GM23338 (cell line): ENCODE data around the gene ZNF174. TPM values are rescaled to one million over a fixed set of nuclear protein-coding genes. Genes with fewer than 3 reads are reported as not detected.

ENCODE experiments used
- ATAC-seq: fragments of 200-7000 bp; cut with Tn5 transposase; 3 replicates; pipeline ENCODE4 v1.9.1; 2020
- DNase-seq: peaks from one replicate; pipeline ENCODE4 v3.0.0-alpha.2; 2015; ENCODE audit warnings: low spot score
- H2AFZ ChIP-seq: fragments of 200-600 bp; sonication (generic); 2 replicates; pipeline ENCODE4 v1.8.0; 2016; ENCODE audit warnings: antibody characterized with exemption, mild to moderate bottlenecking, moderate library complexity
- H3F3A ChIP-seq: fragments of 200-600 bp; sonication (generic); replicated peaks from 2 replicates; pipeline ENCODE4 v1.8.0; 2017; ENCODE audit warnings: antibody characterized with exemption, mixed run types, low read depth
- H3K27ac ChIP-seq: fragments of 200-600 bp; sonication (generic); 2 replicates; pipeline ENCODE4 v1.6.1; 2016; ENCODE audit warnings: low read depth
- H3K27me3 ChIP-seq: fragments of 200-600 bp; sonication (generic); 2 replicates; pipeline ENCODE4 v1.8.0; 2016; ENCODE audit warnings: mild to moderate bottlenecking, mixed run types, moderate library complexity; ENCODE audit not compliant: insufficient read depth
- H3K36me3 ChIP-seq: fragments of 200-600 bp; sonication (generic); 2 replicates; pipeline ENCODE4 v1.8.0; 2016; ENCODE audit warnings: mild to moderate bottlenecking; ENCODE audit not compliant: insufficient read depth
- H3K4me1 ChIP-seq: fragments of 200-600 bp; sonication (generic); 2 replicates; pipeline ENCODE4 v1.8.0; 2016; ENCODE audit warnings: mild to moderate bottlenecking, moderate library complexity; ENCODE audit not compliant: insufficient read depth
- H3K4me2 ChIP-seq: fragments of 200-600 bp; sonication (generic); 2 replicates; pipeline ENCODE4 v1.7.1; 2017; ENCODE audit warnings: mixed run types
- H3K4me3 ChIP-seq: fragments of 200-600 bp; sonication (generic); 2 replicates; pipeline ENCODE4 v1.6.1; 2016; ENCODE audit warnings: mixed run types
- H3K79me2 ChIP-seq: fragments of 200-600 bp; sonication (generic); replicated peaks from 2 replicates; pipeline ENCODE4 v1.8.0; 2017; ENCODE audit warnings: mild to moderate bottlenecking; ENCODE audit not compliant: insufficient read depth
- H3K9me2 ChIP-seq: fragments of 200-600 bp; sonication (generic); 2 replicates; pipeline ENCODE4 v1.8.0; 2017; ENCODE audit not compliant: insufficient read depth
- H4K20me1 ChIP-seq: fragments of 200-600 bp; sonication (generic); replicated peaks from 2 replicates; pipeline ENCODE4 v1.8.0; 2017; ENCODE audit warnings: mild to moderate bottlenecking; ENCODE audit not compliant: insufficient read depth
- H3K27ac Mint-ChIP-seq: 2 replicates; pipeline ENCODE4 v1.8.0; 2020; ENCODE audit warnings: inconsistent platforms, mild to moderate bottlenecking, moderate library complexity, mixed read lengths
- H3K27me3 Mint-ChIP-seq: 3 replicates; pipeline ENCODE4 v1.8.0; 2022; ENCODE audit warnings: low read depth, mild to moderate bottlenecking, moderate library complexity, mixed read lengths, inconsistent platforms; ENCODE audit not compliant: insufficient read depth, poor library complexity
- H3K36me3 Mint-ChIP-seq: 3 replicates; pipeline ENCODE4 v1.8.0; 2021; ENCODE audit warnings: low read depth, mild to moderate bottlenecking, inconsistent platforms, moderate library complexity, mixed read lengths
- H3K4me1 Mint-ChIP-seq: 3 replicates; pipeline ENCODE4 v1.8.0; 2020; ENCODE audit warnings: mild to moderate bottlenecking, inconsistent platforms, mixed read lengths
- H3K4me3 Mint-ChIP-seq: 3 replicates; pipeline ENCODE4 v1.8.0; 2021; ENCODE audit warnings: moderate library complexity, mild to moderate bottlenecking, inconsistent platforms, mixed read lengths
- H3K9me3 Mint-ChIP-seq: 3 replicates; pipeline ENCODE4 v1.8.0; 2020; ENCODE audit warnings: moderate library complexity, mild to moderate bottlenecking, inconsistent platforms, mixed read lengths
- CREB1 ChIP-seq: fragments of 250-450 bp; sonication (Bioruptor Pico); IDR thresholded peaks from 2 replicates; pipeline ENCODE4 v1.5.0; 2020; ENCODE audit warnings: low read depth, mild to moderate bottlenecking, moderate library complexity
- EZH2phosphoT487 ChIP-seq: fragments of 200-600 bp; sonication (generic); IDR thresholded peaks from one replicate; pipeline ENCODE4 v1.8.1; 2018; ENCODE audit warnings: antibody characterized with exemption; ENCODE audit not compliant: unreplicated experiment
- POLR2AphosphoS5 ChIP-seq: IDR thresholded peaks from 2 replicates; pipeline ENCODE4 v1.6.1; 2016; ENCODE audit warnings: antibody characterized with exemption, low read depth
- REST ChIP-seq: IDR thresholded peaks from one replicate; pipeline ENCODE4 v1.6.1; 2018; ENCODE audit warnings: antibody characterized with exemption; ENCODE audit not compliant: unreplicated experiment
- long read RNA-seq: library from polyadenylated mRNA; unstranded; transcript quantifications from one replicate; pipeline ENCODE4 v2.0.0, GENCODE V29; 2020; ENCODE audit not compliant: unreplicated experiment
- polyA plus RNA-seq: library from polyadenylated mRNA; unstranded; fragments of >200 nt; fragmentation: Nextera tagmentation; extraction: Ambion mirVana; gene quantifications from 2 replicates; pipeline ENCODE4 v1.2.1, GENCODE V29; 2016
- total RNA-seq: library from RNA; depleted of rRNA; stranded (reverse); fragments of >200 nt; shearing (Covaris generic); gene quantifications from 2 replicates; pipeline ENCODE4 v1.2.3, GENCODE V29; 2014; rRNA removed
- TF ChIP-seq, protein P1 (sequence below): IDR thresholded peaks from 2 replicates; pipeline ENCODE4 v1.6.1; 2016; ENCODE audit warnings: antibody characterized with exemption
- TF ChIP-seq, protein P2 (sequence below), 2 experiments: fragments of 200-600 bp in 1 of 2; sonication (generic) in 1 of 2; conservative IDR thresholded peaks; 2 replicates each; pipeline versions ENCODE4 v1.5.1 to v1.6.1; 2016 to 2017; ENCODE audit warnings: antibody characterized with exemption in 2 of 2, low read depth in 2 of 2, mild to moderate bottlenecking in 2 of 2, moderate library complexity in 1 of 2

Gene ZNF174
- total RNA-seq (13.2 and 13.8 TPM in 2 replicates), polyA plus RNA-seq (9.0 and 10.8 TPM in 2 replicates)
- long read RNA-seq, partial matches to known transcripts: 0 of 7 reads
- long read RNA-seq, other reads (novel, unspliced or antisense): 0 of 7 reads

- ATAC-seq (peak; percentile 93), DNase-seq (peak; percentile 99)
- Mint-ChIP-seq H3K9me3 (peaks cover 34% of the 10 kb centered on the region), H3K36me3 (peaks cover 66% of the 10 kb centered on the region), H3K27me3 (peaks cover 13% of the 10 kb centered on the region), H3K4me3 (peak within 1 kb of the TSS; percentile 98), H3K27ac (peak within 1 kb of the TSS; percentile 87), H3K4me1 (peaks cover 7% of the 10 kb centered on the region)
- H4K20me1 ChIP-seq: no peaks in the 10 kb centered on the region; the same call in 1 of the 2 replicates
- no peaks in the 10 kb centered on the region; the same call in 1 of the 2 replicates for H3K4me1 ChIP-seq
- peak within 1 kb of the TSS; percentile 87 for H3K27ac ChIP-seq
- TF ChIP-seq, protein P1, sequence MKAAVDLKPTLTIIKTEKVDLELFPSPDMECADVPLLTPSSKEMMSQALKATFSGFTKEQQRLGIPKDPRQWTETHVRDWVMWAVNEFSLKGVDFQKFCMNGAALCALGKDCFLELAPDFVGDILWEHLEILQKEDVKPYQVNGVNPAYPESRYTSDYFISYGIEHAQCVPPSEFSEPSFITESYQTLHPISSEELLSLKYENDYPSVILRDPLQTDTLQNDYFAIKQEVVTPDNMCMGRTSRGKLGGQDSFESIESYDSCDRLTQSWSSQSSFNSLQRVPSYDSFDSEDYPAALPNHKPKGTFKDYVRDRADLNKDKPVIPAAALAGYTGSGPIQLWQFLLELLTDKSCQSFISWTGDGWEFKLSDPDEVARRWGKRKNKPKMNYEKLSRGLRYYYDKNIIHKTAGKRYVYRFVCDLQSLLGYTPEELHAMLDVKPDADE: peak; percentile 90
- no peak for TF ChIP-seq EZH2phosphoT487
- peak; percentile 96 for TF ChIP-seq POLR2AphosphoS5
- TF ChIP-seq, protein P2, sequence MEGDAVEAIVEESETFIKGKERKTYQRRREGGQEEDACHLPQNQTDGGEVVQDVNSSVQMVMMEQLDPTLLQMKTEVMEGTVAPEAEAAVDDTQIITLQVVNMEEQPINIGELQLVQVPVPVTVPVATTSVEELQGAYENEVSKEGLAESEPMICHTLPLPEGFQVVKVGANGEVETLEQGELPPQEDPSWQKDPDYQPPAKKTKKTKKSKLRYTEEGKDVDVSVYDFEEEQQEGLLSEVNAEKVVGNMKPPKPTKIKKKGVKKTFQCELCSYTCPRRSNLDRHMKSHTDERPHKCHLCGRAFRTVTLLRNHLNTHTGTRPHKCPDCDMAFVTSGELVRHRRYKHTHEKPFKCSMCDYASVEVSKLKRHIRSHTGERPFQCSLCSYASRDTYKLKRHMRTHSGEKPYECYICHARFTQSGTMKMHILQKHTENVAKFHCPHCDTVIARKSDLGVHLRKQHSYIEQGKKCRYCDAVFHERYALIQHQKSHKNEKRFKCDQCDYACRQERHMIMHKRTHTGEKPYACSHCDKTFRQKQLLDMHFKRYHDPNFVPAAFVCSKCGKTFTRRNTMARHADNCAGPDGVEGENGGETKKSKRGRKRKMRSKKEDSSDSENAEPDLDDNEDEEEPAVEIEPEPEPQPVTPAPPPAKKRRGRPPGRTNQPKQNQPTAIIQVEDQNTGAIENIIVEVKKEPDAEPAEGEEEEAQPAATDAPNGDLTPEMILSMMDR (conservative IDR thresholded peaks at IDR 0.05; ENCODE audit: low read depth in 2 of 2): no peak
- peak; percentile 74 for TF ChIP-seq CREB1 (CRISPR knock-in tag)
- peak; percentile 8 for TF ChIP-seq REST
- H3K27me3 ChIP-seq: no peaks in the 10 kb centered on the region
- peaks cover 44% of the 10 kb centered on the region for H3K79me2 ChIP-seq
- H3K36me3 ChIP-seq: peaks cover 15% of the 10 kb centered on the region
- H3F3A ChIP-seq: peaks cover 4% of the 10 kb centered on the region; the same call in 1 of the 2 replicates
- H3K4me3 ChIP-seq: peak within 1 kb of the TSS; percentile 89
- peak within 1 kb of the TSS; percentile 90 for H3K4me2 ChIP-seq
- H3K9me2 ChIP-seq: peaks cover 4% of the 10 kb centered on the region; the same call in 1 of the 2 replicates
- peak within 1 kb of the TSS; percentile 96 for H2AFZ ChIP-seq
Observed at GRCh38 chr16:3400779-3401688, at the start of gene ZNF174, which contains the start of gene ZSCAN32. Gene ZNF174, plus strand, starts transcription at chr16:3401215. Its CDS starts 790 bp downstream, at chr16:3402005. Gene ZSCAN32, minus strand, starts transcription at chr16:3401004. Its CDS starts 3,447 bp downstream, at chr16:3397557.
